ENCODE data around the gene COPE.

COPE gene

GRCh38 chr19:18865106-18865972, 53.8 kb downstream of the COPE start:
- no peak for DNase-seq

GRCh38 chr19:18863843-18864362, 55.3 kb downstream of the COPE start:
- DNase-seq, result no peak

- DNase-seq, result no peak
Observed at GRCh38 chr19:18862976-18863842, 56.0 kb downstream of the COPE start.

- no peak for DNase-seq
Observed at GRCh38 chr19:18861917-18862316, 57.3 kb downstream of the COPE start.

- DNase-seq, result no peak
Observed at GRCh38 chr19:18861235-18861634, 58.0 kb downstream of the COPE start.

GRCh38 chr19:18860725-18861124, 58.5 kb downstream of the COPE start:
- DNase-seq, result no peak

- no peak for DNase-seq
Observed at GRCh38 chr19:18860302-18860700, 58.9 kb downstream of the COPE start.

- DNase-seq, result no peak
Observed at GRCh38 chr19:18859676-18860301, 59.4 kb downstream of the COPE start.

GRCh38 chr19:18858906-18859646, 60.1 kb downstream of the COPE start:
- no peak for DNase-seq

- no peak for DNase-seq
Observed at GRCh38 chr19:18857223-18857622, 62.0 kb downstream of the COPE start.

GRCh38 chr19:18856385-18857126, 62.6 kb downstream of the COPE start:
- peak in 1 of 2 experiments; percentile 13 for DNase-seq

- no peak for DNase-seq
Observed at GRCh38 chr19:18855647-18856384, 63.4 kb downstream of the COPE start.

- DNase-seq, result no peak
Observed at GRCh38 chr19:18854982-18855381, 64.2 kb downstream of the COPE start.

- no peak for DNase-seq
Observed at GRCh38 chr19:18853755-18854427, 65.3 kb downstream of the COPE start.

GRCh38 chr19:18852648-18853047, 66.5 kb downstream of the COPE start:
- no peak for DNase-seq

GRCh38 chr19:18851673-18852325, 67.4 kb downstream of the COPE start:
- DNase-seq, result no peak

GRCh38 chr19:18850471-18851375, 68.5 kb downstream of the COPE start:
- no peak for DNase-seq

GRCh38 chr19:18849838-18850400, 69.3 kb downstream of the COPE start:
- no peak for DNase-seq
